Measurements from ENCODE around the gene MRPS16. TPM values are rescaled to one million over a fixed set of nuclear protein-coding genes. Genes with fewer than 3 reads are reported as not detected.

MRPS16 gene
- 60.6 TPM for polyA plus RNA-seq (2013)

- H3K36me3 ChIP-seq (ENCODE audit: control insufficient read depth in 4 of 4, insufficient read depth in 4 of 4, low read length in 3 of 4) = peaks cover 0 to 18% (median 10%) of the 10 kb centered on the region in 4 experiments
- H3K27ac ChIP-seq (ENCODE audit: insufficient read depth in 1 of 2, low read depth in 1 of 2, low read length in 2 of 2, poor library complexity in 1 of 2, severe bottlenecking in 2 of 2) = peak within 1 kb of the TSS; percentile 95 to 97
- H3K4me1 ChIP-seq (ENCODE audit: control extremely low read depth in 1 of 4, control insufficient read depth in 4 of 4, insufficient read depth in 4 of 4, low read length in 3 of 4) = peaks cover 15 to 36% (median 29%) of the 10 kb centered on the region in 4 experiments
- WGBS (ENCODE audit: insufficient coverage) = 0% methylated on average over 36 of the region's 51 CpGs
- H3K4me3 ChIP-seq (ENCODE audit: control insufficient read depth in 1 of 7, extremely low read depth in 1 of 7, insufficient read depth in 4 of 7, low read depth in 2 of 7, low read length in 6 of 7) = peak within 1 kb of the TSS; percentile 88 to 99 (median 98)
- CTCF ChIA-PET = interaction anchor here (0.8 to 4.3 kb wide), 8 partner anchors 9 to 394 kb away, joined by 3 to 15 read pairs (median 4); no protein-coding TSS in a partner anchor
- POLR2A ChIA-PET = interaction anchor here (0.5 to 1.3 kb wide), 5 partner anchors 11 to 290 kb away, joined by 3 to 4 read pairs (median 4); partner anchors contain the start of gene ANXA7
- peak; percentile 95 to 98 (median 97) for DNase-seq
- H3K9me3 ChIP-seq (ENCODE audit: control extremely low read depth in 1 of 5, control insufficient read depth in 4 of 5, insufficient read depth in 2 of 5, low read depth in 1 of 5, low read length in 4 of 5) = no peaks in the 10 kb centered on the region
- no peaks in the 10 kb centered on the region for H3K27me3 ChIP-seq (replicated peaks in 2 of 5; ENCODE audit: control insufficient read depth in 4 of 5, insufficient read depth in 5 of 5, low read length in 4 of 5)
Measured at GRCh38 chr10:73252445-73253224, at the start of gene MRPS16. MRPS16 (minus strand) TSS chr10:73252644; CDS start chr10:73252482, 162 bp downstream.

- Histone ChIP-seq H3K27ac (ENCODE audit: insufficient read depth in 1 of 2, low read depth in 1 of 2, low read length in 2 of 2, poor library complexity in 1 of 2, severe bottlenecking in 2 of 2) (no peak overlapping the region), H3K9me3 (ENCODE audit: control extremely low read depth in 1 of 5, control insufficient read depth in 4 of 5, insufficient read depth in 2 of 5, low read depth in 1 of 5, low read length in 4 of 5) (no peaks in the 10 kb centered on the region), H3K27me3 (replicated peaks in 2 of 5; ENCODE audit: control insufficient read depth in 4 of 5, insufficient read depth in 5 of 5, low read length in 4 of 5) (no peaks in the 10 kb centered on the region), H3K4me1 (ENCODE audit: control extremely low read depth in 1 of 4, control insufficient read depth in 4 of 4, insufficient read depth in 4 of 4, low read length in 3 of 4) (no peaks in the 10 kb centered on the region), H3K4me3 (ENCODE audit: control insufficient read depth in 1 of 7, extremely low read depth in 1 of 7, insufficient read depth in 4 of 7, low read depth in 2 of 7, low read length in 6 of 7) (no peak overlapping the region), H3K36me3 (ENCODE audit: control insufficient read depth in 4 of 4, insufficient read depth in 4 of 4, low read length in 3 of 4) (no peaks in the 10 kb centered on the region)
- WGBS (ENCODE audit: insufficient coverage) = 92% methylated on average over 2 of the region's 3 CpGs
- POLR2A ChIA-PET = interaction anchor here (0.7 kb wide), 1 partner anchor 18 kb away, joined by 3 read pairs; no protein-coding TSS in a partner anchor
- DNase-seq = no peak
- CTCF ChIA-PET = interaction anchor here (1.3 kb wide), 1 partner anchor 33 kb away, joined by 5 read pairs; no protein-coding TSS in a partner anchor
Measured at GRCh38 chr10:73296946-73297345, 44.5 kb upstream of the MRPS16 start.

- POLR2A ChIA-PET = no interaction called here
- CTCF ChIA-PET = no interaction called here
Measured at GRCh38 chr10:73293461-73293860, 41.0 kb upstream of the MRPS16 start.

GRCh38 chr10:73289958-73290357 lies 37.5 kb upstream of the MRPS16 start:
- ChIA-PET CTCF (no interaction called here), POLR2A (no interaction called here)
- H3K4me1 ChIP-seq (ENCODE audit: control extremely low read depth in 1 of 4, control insufficient read depth in 4 of 4, insufficient read depth in 4 of 4, low read length in 3 of 4) = no peaks in the 10 kb centered on the region
- WGBS (ENCODE audit: insufficient coverage) = no CpG with 5 or more reads among the region's 1 CpG
- peaks cover 0 to 2% (median 0%) of the 10 kb centered on the region in 5 experiments for H3K9me3 ChIP-seq (ENCODE audit: control extremely low read depth in 1 of 5, control insufficient read depth in 4 of 5, insufficient read depth in 2 of 5, low read depth in 1 of 5, low read length in 4 of 5)
- no peaks in the 10 kb centered on the region for H3K36me3 ChIP-seq (ENCODE audit: control insufficient read depth in 4 of 4, insufficient read depth in 4 of 4, low read length in 3 of 4)
- H3K27ac ChIP-seq (ENCODE audit: insufficient read depth in 1 of 2, low read depth in 1 of 2, low read length in 2 of 2, poor library complexity in 1 of 2, severe bottlenecking in 2 of 2) = no peak overlapping the region
- H3K4me3 ChIP-seq (ENCODE audit: control insufficient read depth in 1 of 7, extremely low read depth in 1 of 7, insufficient read depth in 4 of 7, low read depth in 2 of 7, low read length in 6 of 7) = no peak overlapping the region
- no peaks in the 10 kb centered on the region for H3K27me3 ChIP-seq (replicated peaks in 2 of 5; ENCODE audit: control insufficient read depth in 4 of 5, insufficient read depth in 5 of 5, low read length in 4 of 5)
- DNase-seq = no peak

More at GRCh38 chr10:73293461-73293860, 41.0 kb upstream of the MRPS16 start:
- 88% methylated on average over 2 of the region's 3 CpGs for WGBS (ENCODE audit: insufficient coverage)
- Histone ChIP-seq H3K4me3 (ENCODE audit: control insufficient read depth in 1 of 7, extremely low read depth in 1 of 7, insufficient read depth in 4 of 7, low read depth in 2 of 7, low read length in 6 of 7) (no peak overlapping the region), H3K27me3 (replicated peaks in 2 of 5; ENCODE audit: control insufficient read depth in 4 of 5, insufficient read depth in 5 of 5, low read length in 4 of 5) (no peaks in the 10 kb centered on the region), H3K9me3 (ENCODE audit: control extremely low read depth in 1 of 5, control insufficient read depth in 4 of 5, insufficient read depth in 2 of 5, low read depth in 1 of 5, low read length in 4 of 5) (peaks cover 0 to 2% (median 0%) of the 10 kb centered on the region in 5 experiments), H3K27ac (ENCODE audit: insufficient read depth in 1 of 2, low read depth in 1 of 2, low read length in 2 of 2, poor library complexity in 1 of 2, severe bottlenecking in 2 of 2) (no peak overlapping the region), H3K4me1 (ENCODE audit: control extremely low read depth in 1 of 4, control insufficient read depth in 4 of 4, insufficient read depth in 4 of 4, low read length in 3 of 4) (no peaks in the 10 kb centered on the region), H3K36me3 (ENCODE audit: control insufficient read depth in 4 of 4, insufficient read depth in 4 of 4, low read length in 3 of 4) (no peaks in the 10 kb centered on the region)
- no peak for DNase-seq

- CTCF ChIA-PET = no interaction called here
- DNase-seq = peak in 2 of 3 donors; percentile 20 to 27
- H3K27ac ChIP-seq (ENCODE audit: insufficient read depth in 1 of 2, low read depth in 1 of 2, low read length in 2 of 2, poor library complexity in 1 of 2, severe bottlenecking in 2 of 2) = no peak overlapping the region
- POLR2A ChIA-PET = no interaction called here
- no CpG with 5 or more reads among the region's 1 CpG for WGBS (ENCODE audit: insufficient coverage)
- peaks cover 0 to 2% (median 0%) of the 10 kb centered on the region in 5 experiments for H3K9me3 ChIP-seq (ENCODE audit: control extremely low read depth in 1 of 5, control insufficient read depth in 4 of 5, insufficient read depth in 2 of 5, low read depth in 1 of 5, low read length in 4 of 5)
- no peaks in the 10 kb centered on the region for H3K4me1 ChIP-seq (ENCODE audit: control extremely low read depth in 1 of 4, control insufficient read depth in 4 of 4, insufficient read depth in 4 of 4, low read length in 3 of 4)
- no peak overlapping the region for H3K4me3 ChIP-seq (ENCODE audit: control insufficient read depth in 1 of 7, extremely low read depth in 1 of 7, insufficient read depth in 4 of 7, low read depth in 2 of 7, low read length in 6 of 7)
- H3K36me3 ChIP-seq (ENCODE audit: control insufficient read depth in 4 of 4, insufficient read depth in 4 of 4, low read length in 3 of 4) = no peaks in the 10 kb centered on the region
- H3K27me3 ChIP-seq (replicated peaks in 2 of 5; ENCODE audit: control insufficient read depth in 4 of 5, insufficient read depth in 5 of 5, low read length in 4 of 5) = no peaks in the 10 kb centered on the region
Measured at GRCh38 chr10:73287441-73287840, 35.0 kb upstream of the MRPS16 start.

- CTCF ChIA-PET = no interaction called here
- Histone ChIP-seq H3K27ac (ENCODE audit: insufficient read depth in 1 of 2, low read depth in 1 of 2, low read length in 2 of 2, poor library complexity in 1 of 2, severe bottlenecking in 2 of 2) (no peak overlapping the region), H3K4me1 (ENCODE audit: control extremely low read depth in 1 of 4, control insufficient read depth in 4 of 4, insufficient read depth in 4 of 4, low read length in 3 of 4) (no peaks in the 10 kb centered on the region), H3K9me3 (ENCODE audit: control extremely low read depth in 1 of 5, control insufficient read depth in 4 of 5, insufficient read depth in 2 of 5, low read depth in 1 of 5, low read length in 4 of 5) (peaks cover 0 to 3% (median 0%) of the 10 kb centered on the region in 5 experiments), H3K4me3 (ENCODE audit: control insufficient read depth in 1 of 7, extremely low read depth in 1 of 7, insufficient read depth in 4 of 7, low read depth in 2 of 7, low read length in 6 of 7) (no peak overlapping the region), H3K27me3 (replicated peaks in 2 of 5; ENCODE audit: control insufficient read depth in 4 of 5, insufficient read depth in 5 of 5, low read length in 4 of 5) (no peaks in the 10 kb centered on the region), H3K36me3 (ENCODE audit: control insufficient read depth in 4 of 4, insufficient read depth in 4 of 4, low read length in 3 of 4) (no peaks in the 10 kb centered on the region)
- POLR2A ChIA-PET = no interaction called here
- 93% methylated on average over 2 of the region's 3 CpGs for WGBS (ENCODE audit: insufficient coverage)
- DNase-seq = no peak
Measured at GRCh38 chr10:73281097-73281496, 28.7 kb upstream of the MRPS16 start.

GRCh38 chr10:73264423-73264822 lies 12.0 kb upstream of the MRPS16 start:
- H3K9me3 ChIP-seq (ENCODE audit: control extremely low read depth in 1 of 5, control insufficient read depth in 4 of 5, insufficient read depth in 2 of 5, low read depth in 1 of 5, low read length in 4 of 5) = peaks cover 0 to 3% (median 0%) of the 10 kb centered on the region in 5 experiments
- no peaks in the 10 kb centered on the region for H3K4me1 ChIP-seq (ENCODE audit: control extremely low read depth in 1 of 4, control insufficient read depth in 4 of 4, insufficient read depth in 4 of 4, low read length in 3 of 4)
- no peaks in the 10 kb centered on the region for H3K27me3 ChIP-seq (replicated peaks in 2 of 5; ENCODE audit: control insufficient read depth in 4 of 5, insufficient read depth in 5 of 5, low read length in 4 of 5)
- no peak overlapping the region for H3K4me3 ChIP-seq (ENCODE audit: control insufficient read depth in 1 of 7, extremely low read depth in 1 of 7, insufficient read depth in 4 of 7, low read depth in 2 of 7, low read length in 6 of 7)
- no peaks in the 10 kb centered on the region for H3K36me3 ChIP-seq (ENCODE audit: control insufficient read depth in 4 of 4, insufficient read depth in 4 of 4, low read length in 3 of 4)
- ChIA-PET CTCF (interaction anchor here (1.1 to 2.2 kb wide), 9 partner anchors 10 to 122 kb away, joined by 3 to 15 read pairs (median 4); partner anchors contain the start of gene MRPS16), POLR2A (no interaction called here)
- no CpG with 5 or more reads among the region's 2 CpGs for WGBS (ENCODE audit: insufficient coverage)
- no peak overlapping the region for H3K27ac ChIP-seq (ENCODE audit: insufficient read depth in 1 of 2, low read depth in 1 of 2, low read length in 2 of 2, poor library complexity in 1 of 2, severe bottlenecking in 2 of 2)
- no peak for DNase-seq

All from common myeloid progenitor, CD34-positive (primary cell).